ENCODE results near the gene DUSP10.

Gene DUSP10

GRCh38 chr1:221714227-221715152 is 27.4 kb downstream of the DUSP10 start:
- DNase-seq (ENCODE audit: low read depth in 2 of 2, low spot score in 1 of 2) = no peak

GRCh38 chr1:221712776-221713431 is 29.0 kb downstream of the DUSP10 start:
- DNase-seq (ENCODE audit: low read depth in 2 of 2, low spot score in 1 of 2) = peak; percentile 57 to 60

DNA sequence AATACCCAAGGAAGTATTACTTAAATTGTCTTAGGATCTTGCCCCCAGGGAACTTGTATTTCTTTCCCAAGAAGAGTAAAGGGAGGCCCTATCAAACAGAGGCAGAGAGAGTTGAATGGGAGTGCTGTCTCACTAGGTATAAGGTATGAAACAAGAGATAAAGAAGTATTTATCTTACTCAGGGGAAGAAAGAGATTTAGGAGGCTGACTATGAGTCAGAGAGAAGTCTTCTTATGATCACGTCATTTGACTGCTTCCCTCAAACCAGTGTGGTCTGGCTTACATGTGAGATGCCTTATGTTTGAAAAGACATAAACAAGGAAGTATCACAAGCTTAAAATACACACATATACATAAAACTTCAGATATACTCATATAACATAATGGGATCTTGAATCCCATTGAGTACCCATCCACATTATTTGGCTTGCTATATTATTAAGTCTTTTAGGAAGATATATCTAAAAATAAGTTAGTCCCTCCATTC is 29.6 kb downstream of the DUSP10 start:
- no peak for DNase-seq (ENCODE audit: low read depth in 2 of 2, low spot score in 1 of 2)

- DNase-seq (ENCODE audit: low read depth in 2 of 2, low spot score in 1 of 2) = no peak
Measured at GRCh38 chr1:221711656-221712055, 30.2 kb downstream of the DUSP10 start.

DNA sequence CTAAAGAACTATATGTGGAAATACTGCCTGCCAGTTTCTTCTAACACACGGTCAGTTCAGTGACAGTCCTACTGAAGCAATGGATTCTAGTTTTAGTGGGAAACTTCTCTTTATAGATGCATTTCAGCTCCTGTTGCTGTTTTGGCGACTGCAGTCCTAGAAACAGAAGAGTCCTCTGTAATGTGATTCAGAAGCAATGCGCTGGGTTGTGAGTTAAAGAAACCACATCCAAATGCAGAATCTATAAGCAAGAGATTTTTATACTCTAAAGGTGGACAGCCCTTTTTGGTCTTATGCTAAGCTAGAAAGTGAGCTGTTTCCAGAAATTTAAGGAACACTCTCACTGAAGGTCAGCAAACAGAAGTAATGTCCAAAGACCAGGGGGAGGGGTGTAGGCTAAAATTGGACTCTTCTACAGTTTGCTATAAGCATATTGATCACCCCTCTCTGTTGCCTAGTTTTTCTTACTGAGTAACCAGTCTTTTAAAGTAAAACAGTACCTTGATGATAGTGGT is 30.8 kb downstream of the DUSP10 start:
- no peak for DNase-seq (ENCODE audit: low read depth in 2 of 2, low spot score in 1 of 2)

DNA sequence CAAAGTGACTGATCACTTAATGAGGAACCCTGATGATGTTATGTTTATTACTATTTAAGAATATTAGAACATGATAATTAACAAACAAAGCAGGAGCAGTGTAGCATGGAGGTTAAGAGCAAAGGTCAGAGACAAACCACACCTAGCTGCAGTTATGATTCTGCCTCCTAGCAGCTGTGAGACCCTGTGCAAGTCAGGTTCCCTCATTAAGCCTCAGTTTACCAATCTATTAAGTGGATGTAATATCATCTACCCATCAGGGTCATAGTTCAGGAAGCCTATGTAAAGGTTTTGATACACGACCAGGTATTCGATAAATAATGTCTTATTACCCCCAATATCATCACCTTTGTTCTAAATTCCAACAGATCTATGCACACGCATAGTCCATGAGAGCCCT is 32.0 kb downstream of the DUSP10 start:
- DNase-seq (ENCODE audit: low read depth in 2 of 2, low spot score in 1 of 2) = no peak

GRCh38 chr1:221708987-221709386 is 32.9 kb downstream of the DUSP10 start:
- peak in 1 of 2 donors; percentile 17 for DNase-seq (ENCODE audit: low read depth in 2 of 2, low spot score in 1 of 2)

DNA sequence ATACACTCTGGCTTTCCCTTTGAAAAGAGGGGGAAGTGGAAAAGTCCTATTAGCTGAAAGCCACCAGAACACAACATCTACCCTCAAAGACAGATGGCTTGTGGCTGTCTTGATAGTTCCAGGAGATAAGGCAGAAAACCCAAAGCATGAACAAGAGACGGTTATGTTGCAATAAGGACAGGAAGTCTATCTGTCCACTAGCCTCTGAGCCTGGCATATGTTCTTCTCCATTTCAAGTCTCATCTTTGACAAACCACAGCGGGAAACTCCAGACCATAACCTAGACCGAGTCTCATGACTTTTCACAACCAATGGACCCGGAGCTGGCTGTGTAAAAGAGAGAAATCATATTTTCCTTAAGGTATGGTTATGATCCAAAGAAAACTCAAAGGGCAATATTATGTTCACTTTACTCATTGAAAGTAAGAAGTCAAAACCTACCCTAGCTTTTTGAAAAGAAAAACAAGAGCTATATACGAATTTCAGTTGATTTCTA is 33.8 kb downstream of the DUSP10 start:
- peak; percentile 10 to 11 for DNase-seq (ENCODE audit: low read depth in 2 of 2, low spot score in 1 of 2)

- DNase-seq (ENCODE audit: low read depth in 2 of 2, low spot score in 1 of 2) = no peak
Measured at GRCh38 chr1:221706876-221707582, 34.9 kb downstream of the DUSP10 start.

GRCh38 chr1:221706191-221706590 is 35.7 kb downstream of the DUSP10 start:
- DNase-seq (ENCODE audit: low read depth in 2 of 2, low spot score in 1 of 2) = no peak

- no peak for DNase-seq (ENCODE audit: low read depth in 2 of 2, low spot score in 1 of 2)
Measured at GRCh38 chr1:221704306-221704705, 37.6 kb downstream of the DUSP10 start.

DNA sequence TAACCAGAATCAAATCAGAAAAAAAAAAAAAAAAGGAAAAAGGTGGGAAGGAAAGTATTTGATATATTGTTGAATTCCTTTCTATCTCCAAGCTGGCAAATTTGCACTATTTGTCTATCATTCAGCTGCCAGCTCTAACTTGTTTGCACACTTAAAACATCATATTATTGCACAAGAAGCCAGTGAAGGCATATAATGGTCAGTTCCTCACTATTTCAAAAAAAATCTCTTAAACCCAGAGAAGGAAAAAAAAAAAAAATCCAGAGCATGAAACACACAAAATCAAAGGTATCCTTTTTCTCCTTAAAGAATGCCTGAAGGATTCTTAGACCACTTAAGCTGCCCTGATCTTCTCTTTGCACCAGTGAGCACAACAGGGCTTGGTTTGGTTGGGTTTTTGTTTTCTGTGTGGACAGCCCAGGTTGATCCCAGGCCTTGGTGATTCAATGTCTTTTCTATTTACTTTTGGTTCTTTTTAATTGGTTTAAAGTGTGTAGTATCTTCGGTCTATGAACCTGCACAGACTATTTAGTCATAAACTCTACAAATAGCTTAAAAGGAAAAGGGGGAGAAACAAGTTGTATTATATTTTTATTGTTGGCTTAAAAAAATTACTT is 40.2 kb downstream of the DUSP10 start:
- DNase-seq (ENCODE audit: low read depth in 2 of 2, low spot score in 1 of 2) = no peak

- no peak for DNase-seq (ENCODE audit: low read depth in 2 of 2, low spot score in 1 of 2)
Measured at GRCh38 chr1:221700948-221701347, 40.9 kb downstream of the DUSP10 start.

- no peak for DNase-seq (ENCODE audit: low read depth in 2 of 2, low spot score in 1 of 2)
Measured at GRCh38 chr1:221700536-221700935, 41.4 kb downstream of the DUSP10 start.

GRCh38 chr1:221699978-221700519 is 41.8 kb downstream of the DUSP10 start:
- no peak for DNase-seq (ENCODE audit: low read depth in 2 of 2, low spot score in 1 of 2)

DNA sequence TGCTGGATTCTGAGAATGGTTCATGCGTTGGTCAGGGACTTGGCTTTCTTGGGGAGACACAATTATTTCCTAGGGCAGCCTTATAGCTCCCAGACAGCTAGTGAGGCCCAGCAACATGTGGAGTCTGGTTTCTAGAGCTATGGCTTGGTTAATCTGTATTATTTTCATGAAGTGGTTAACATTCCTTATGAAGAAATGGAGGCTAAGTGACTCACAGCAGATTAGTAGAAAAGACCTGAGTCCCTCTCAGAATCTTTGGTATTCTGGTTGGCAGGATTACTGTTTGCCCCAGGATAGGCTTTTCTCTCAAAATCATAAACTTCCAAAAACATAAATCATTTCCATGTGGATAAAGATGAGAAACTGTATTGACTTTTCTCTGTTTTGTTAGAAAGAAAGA is 42.3 kb downstream of the DUSP10 start:
- no peak for DNase-seq (ENCODE audit: low read depth in 2 of 2, low spot score in 1 of 2)

DNA sequence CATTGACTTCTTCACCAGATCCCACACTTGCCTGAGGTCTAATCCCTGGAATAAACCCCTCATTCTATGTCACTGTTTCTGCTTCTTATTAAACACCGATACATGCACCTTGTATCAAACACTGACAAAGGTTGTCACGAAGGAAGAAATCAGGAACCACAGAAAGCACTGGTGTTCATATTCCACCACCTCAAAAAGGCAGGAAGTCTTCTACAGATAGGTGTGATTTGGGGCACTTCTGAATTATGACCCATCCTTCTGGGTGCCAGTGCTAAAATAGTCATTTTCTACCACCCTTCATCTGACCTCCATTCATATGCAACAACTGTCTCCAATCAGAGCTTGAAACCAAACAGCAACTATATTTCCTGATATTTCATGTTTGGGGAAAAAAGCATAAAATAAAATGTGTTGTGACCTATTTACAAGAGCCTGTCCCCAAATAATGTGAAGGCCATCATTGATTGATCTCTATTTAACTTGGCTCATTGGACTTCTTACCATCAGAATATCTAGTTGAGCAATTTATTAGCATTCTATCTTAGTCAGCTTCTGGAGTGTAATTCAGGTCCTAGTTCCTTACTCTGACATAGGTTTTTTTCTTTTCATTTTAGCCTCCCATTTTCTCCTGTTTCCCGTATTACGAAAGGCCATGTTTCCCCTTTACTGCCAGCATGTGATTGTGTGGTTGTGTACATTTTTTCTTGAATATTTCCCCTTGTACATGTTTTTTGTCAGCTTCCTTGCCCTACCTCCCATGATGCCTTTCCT is 43.1 kb downstream of the DUSP10 start:
- DNase-seq (ENCODE audit: low read depth in 2 of 2, low spot score in 1 of 2) = no peak

- no peak for DNase-seq (ENCODE audit: low read depth in 2 of 2, low spot score in 1 of 2)
Measured at GRCh38 chr1:221697923-221698425, 43.9 kb downstream of the DUSP10 start.

DNA sequence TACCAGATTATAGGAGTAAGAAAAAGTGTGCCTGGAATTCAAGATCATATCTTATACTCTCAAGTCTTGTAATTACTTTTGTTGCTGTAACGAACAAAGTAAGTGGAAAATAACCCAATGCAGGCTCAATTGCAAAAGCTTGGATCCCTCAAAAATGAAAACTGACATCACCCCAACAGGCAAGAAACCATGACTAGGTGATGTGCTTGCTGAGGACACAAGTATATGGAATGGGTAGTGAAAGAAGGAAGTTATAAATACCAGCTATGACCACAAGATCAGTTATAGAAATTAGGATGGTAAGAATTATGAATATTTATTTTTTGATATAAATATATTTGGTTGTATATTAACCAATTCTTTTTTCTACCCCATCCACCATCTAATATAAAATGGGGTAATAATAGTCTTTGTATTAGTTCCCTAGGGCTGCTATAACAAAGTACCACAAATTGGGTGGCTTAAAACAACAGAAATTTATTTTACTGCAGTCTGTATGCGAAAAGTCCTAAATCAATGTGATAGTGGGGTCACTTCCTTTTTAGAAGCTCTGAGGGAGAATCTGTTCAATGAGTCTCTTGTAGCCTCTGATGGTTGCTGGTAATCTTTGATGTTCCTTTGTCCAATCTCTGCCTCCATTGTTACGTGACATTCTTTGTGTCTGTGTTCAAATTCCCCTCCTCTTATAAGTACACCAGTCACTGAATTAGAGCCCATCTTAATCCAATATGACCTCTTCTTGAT is 45.0 kb downstream of the DUSP10 start:
- no peak for DNase-seq (ENCODE audit: low read depth in 2 of 2, low spot score in 1 of 2)
